ENCODE measurements around the gene YAP1.

The YAP1 gene

GRCh38 chr11:102117472-102118113, 7.3 kb downstream of the YAP1 start:
- Histone ChIP-seq H3K79me2 (ENCODE audit: insufficient read depth, low read depth) (no peaks in the 10 kb centered on the region), H3K4me3 (IDR thresholded peaks at IDR 0.05; ENCODE audit: insufficient read depth, low read depth, low read length) (no peak overlapping the region), H2AFZ (ENCODE audit: low read depth) (no peak overlapping the region), H3K27ac (no peak overlapping the region), H3K4me2 (no peak overlapping the region), H3K4me1 (ENCODE audit: low read depth, poor library complexity, severe bottlenecking) (no peaks in the 10 kb centered on the region), H3K9ac (no peak overlapping the region), H4K20me1 (ENCODE audit: insufficient read depth) (no peaks in the 10 kb centered on the region), H3K36me3 (ENCODE audit: insufficient read depth) (no peaks in the 10 kb centered on the region), H3K27me3 (ENCODE audit: insufficient read depth, low read depth) (no peaks in the 10 kb centered on the region)
- TF ChIP-seq CTCF (conservative IDR thresholded peaks at IDR 0.05; ENCODE audit: low read depth, low read length), result no peak

GRCh38 chr11:102118937-102119336, 8.7 kb downstream of the YAP1 start:
- Histone ChIP-seq H4K20me1 (ENCODE audit: insufficient read depth) (no peaks in the 10 kb centered on the region), H2AFZ (ENCODE audit: low read depth) (no peak overlapping the region), H3K27me3 (ENCODE audit: insufficient read depth, low read depth) (no peaks in the 10 kb centered on the region), H3K36me3 (ENCODE audit: insufficient read depth) (no peaks in the 10 kb centered on the region), H3K4me2 (no peak overlapping the region), H3K79me2 (ENCODE audit: insufficient read depth, low read depth) (no peaks in the 10 kb centered on the region), H3K9ac (no peak overlapping the region), H3K4me1 (ENCODE audit: low read depth, poor library complexity, severe bottlenecking) (no peaks in the 10 kb centered on the region), H3K27ac (no peak overlapping the region), H3K4me3 (IDR thresholded peaks at IDR 0.05; ENCODE audit: insufficient read depth, low read depth, low read length) (no peak overlapping the region)
- TF ChIP-seq CTCF (conservative IDR thresholded peaks at IDR 0.05; ENCODE audit: low read depth, low read length), result no peak

GRCh38 chr11:102119997-102120396, 9.8 kb downstream of the YAP1 start:
- H3K27me3 ChIP-seq (ENCODE audit: insufficient read depth, low read depth), result no peaks in the 10 kb centered on the region
- no peak overlapping the region for H3K4me3 ChIP-seq (IDR thresholded peaks at IDR 0.05; ENCODE audit: insufficient read depth, low read depth, low read length)
- no peak overlapping the region for H3K4me2 ChIP-seq
- H4K20me1 ChIP-seq (ENCODE audit: insufficient read depth), result no peaks in the 10 kb centered on the region
- no peak overlapping the region for H2AFZ ChIP-seq (ENCODE audit: low read depth)
- H3K27ac ChIP-seq, result no peak overlapping the region
- no peaks in the 10 kb centered on the region for H3K79me2 ChIP-seq (ENCODE audit: insufficient read depth, low read depth)
- H3K36me3 ChIP-seq (ENCODE audit: insufficient read depth), result no peaks in the 10 kb centered on the region
- no peaks in the 10 kb centered on the region for H3K4me1 ChIP-seq (ENCODE audit: low read depth, poor library complexity, severe bottlenecking)
- no peak for TF ChIP-seq CTCF (conservative IDR thresholded peaks at IDR 0.05; ENCODE audit: low read depth, low read length)
- no peak overlapping the region for H3K9ac ChIP-seq

GRCh38 chr11:102120437-102120973, 10.3 kb downstream of the YAP1 start:
- no peak overlapping the region for H2AFZ ChIP-seq (ENCODE audit: low read depth)
- TF ChIP-seq CTCF (conservative IDR thresholded peaks at IDR 0.05; ENCODE audit: low read depth, low read length), result no peak
- no peak overlapping the region for H3K27ac ChIP-seq
- no peaks in the 10 kb centered on the region for H3K27me3 ChIP-seq (ENCODE audit: insufficient read depth, low read depth)
- no peak overlapping the region for H3K9ac ChIP-seq
- H3K79me2 ChIP-seq (ENCODE audit: insufficient read depth, low read depth), result no peaks in the 10 kb centered on the region
- no peak overlapping the region for H3K4me3 ChIP-seq (IDR thresholded peaks at IDR 0.05; ENCODE audit: insufficient read depth, low read depth, low read length)
- no peaks in the 10 kb centered on the region for H3K4me1 ChIP-seq (ENCODE audit: low read depth, poor library complexity, severe bottlenecking)
- no peaks in the 10 kb centered on the region for H3K36me3 ChIP-seq (ENCODE audit: insufficient read depth)
- no peaks in the 10 kb centered on the region for H4K20me1 ChIP-seq (ENCODE audit: insufficient read depth)
- H3K4me2 ChIP-seq, result no peak overlapping the region

Data from KMS-11 (cell line).